IPS-NIHi7 (cell line): Measurements from ENCODE around the gene GPS1.

Experiments
- DNase-seq: peaks from one replicate; pipeline ENCODE4 v3.0.0; 2012; ENCODE audit warnings: mixed read lengths; ENCODE audit errors: extremely low spot score

GPS1 gene

DNA sequence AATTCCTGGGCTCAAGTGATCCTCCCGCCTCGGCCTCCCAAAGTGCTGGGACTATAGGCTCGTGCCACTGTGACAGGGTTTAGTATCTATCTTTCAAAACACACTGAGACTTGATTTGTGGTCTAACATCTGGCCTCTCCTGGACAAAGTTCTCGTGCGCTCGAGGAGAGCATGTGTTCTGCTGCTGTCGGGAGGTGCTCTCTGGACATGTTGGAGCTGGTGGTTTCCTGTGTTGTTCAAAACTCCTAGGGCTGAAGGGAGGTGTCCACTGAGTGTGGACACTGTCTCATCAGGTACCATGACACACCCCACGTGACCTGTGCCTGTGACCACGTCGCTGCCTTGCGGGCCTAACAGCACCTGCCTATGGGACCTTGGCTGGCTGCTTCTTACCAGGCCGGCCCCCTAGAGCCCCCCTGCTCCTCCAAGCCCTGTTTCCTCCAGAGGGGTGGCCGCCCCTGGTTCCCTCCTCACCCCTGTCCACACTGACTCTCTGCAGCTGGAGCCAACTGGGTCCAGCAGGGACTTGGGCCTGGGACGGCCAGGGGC is 5.7 kb upstream of the GPS1 start:
- DNase-seq, result no peak

DNA sequence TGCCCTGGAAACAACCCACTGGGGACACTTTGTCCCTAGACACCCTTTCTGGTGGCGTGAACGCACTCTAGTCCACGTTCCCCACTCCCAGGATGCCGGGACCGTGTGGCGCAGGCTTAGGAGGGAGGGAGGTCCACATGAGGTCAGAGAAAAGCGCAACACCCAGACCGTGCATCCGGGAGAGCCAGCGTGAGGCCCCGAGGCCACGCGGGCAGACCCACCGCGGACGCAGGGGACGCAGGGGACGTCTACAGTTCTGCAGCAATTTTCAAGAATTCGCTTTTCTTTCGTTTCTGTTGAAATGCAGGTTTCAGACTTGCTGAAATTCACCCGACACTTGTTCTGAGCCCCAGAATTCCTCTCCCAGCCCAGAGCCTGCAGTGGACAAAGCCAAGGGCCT is 4.8 kb upstream of the GPS1 start:
- DNase-seq, result no peak

GRCh38 chr17:82047379-82047778 is 4.3 kb upstream of the GPS1 start:
- DNase-seq, result no peak

DNA sequence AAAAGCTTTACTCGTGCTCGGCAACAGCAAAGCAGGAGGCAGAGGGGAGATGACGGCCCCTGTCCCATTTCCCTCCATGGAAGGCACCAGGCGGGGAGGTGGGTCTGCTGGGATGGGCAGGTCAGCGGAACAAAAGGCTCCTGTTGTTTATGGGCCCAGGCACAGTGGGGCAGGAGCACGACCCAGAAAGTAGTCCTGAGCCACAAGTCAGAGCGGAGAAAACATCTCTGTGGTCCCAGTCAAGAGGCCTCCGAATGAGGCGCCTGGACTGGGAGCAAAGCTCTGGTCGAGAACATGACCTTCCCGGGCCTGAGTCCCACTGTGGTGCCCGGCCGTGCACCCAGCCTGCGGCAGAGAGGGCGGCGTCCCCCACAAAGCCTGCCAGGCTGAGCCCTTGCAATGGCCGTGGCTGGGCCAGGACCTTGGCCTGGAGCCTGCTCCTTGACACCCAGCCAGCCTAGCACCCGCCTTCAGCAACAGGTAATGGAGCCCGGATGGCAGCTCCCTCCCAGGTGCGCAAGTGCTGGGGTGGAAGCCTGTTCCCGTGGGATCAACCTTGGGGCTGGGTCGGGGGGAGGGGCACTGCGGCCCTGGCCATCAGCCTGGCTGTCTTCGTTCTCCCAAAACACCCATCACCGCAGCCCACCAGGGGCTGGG is 3.7 kb upstream of the GPS1 start:
- DNase-seq, result no peak

DNA sequence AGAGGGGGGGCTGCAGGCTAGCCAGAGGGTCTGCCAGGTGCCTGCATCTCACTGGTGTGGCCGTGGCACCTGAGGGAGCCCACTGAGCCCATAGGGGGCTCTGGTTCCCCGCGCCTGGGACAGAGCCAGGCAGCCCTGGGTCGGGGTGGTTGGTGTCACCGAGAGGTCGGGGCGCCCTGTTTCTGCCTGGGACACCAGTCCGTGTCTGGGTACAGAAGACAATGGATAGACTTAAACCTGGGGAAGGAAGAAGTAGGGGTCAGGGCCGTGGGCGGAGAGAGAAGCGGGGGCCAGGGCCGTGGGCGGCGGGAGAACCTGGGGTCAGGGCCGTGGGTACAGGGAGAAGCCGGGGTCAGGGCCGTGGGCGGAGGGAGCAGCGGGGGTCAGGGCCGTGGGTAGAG is 3.1 kb upstream of the GPS1 start:
- no peak for DNase-seq

DNA sequence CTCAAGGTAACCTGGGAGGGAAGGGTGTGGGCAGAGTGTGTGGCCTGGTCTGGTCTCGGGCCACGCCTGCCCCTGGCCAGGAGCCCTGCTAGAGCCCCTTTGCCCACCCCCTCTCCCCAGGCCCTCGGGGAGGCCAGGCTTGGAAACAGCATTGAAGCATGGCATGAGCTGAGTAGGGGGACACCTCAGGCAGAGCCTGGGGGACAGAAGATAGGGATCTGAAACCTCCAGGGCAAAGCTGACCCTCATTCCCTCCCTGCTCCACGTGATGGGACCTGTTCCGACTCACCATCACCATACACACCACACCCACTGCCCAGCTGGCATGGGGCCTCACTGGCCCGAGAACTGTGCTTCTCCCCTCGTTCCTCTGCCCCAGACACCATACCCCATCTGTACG is 2.6 kb upstream of the GPS1 start:
- no peak for DNase-seq

GRCh38 chr17:82049521-82049971 is 2.2 kb upstream of the GPS1 start:
- DNase-seq, result no peak

DNA sequence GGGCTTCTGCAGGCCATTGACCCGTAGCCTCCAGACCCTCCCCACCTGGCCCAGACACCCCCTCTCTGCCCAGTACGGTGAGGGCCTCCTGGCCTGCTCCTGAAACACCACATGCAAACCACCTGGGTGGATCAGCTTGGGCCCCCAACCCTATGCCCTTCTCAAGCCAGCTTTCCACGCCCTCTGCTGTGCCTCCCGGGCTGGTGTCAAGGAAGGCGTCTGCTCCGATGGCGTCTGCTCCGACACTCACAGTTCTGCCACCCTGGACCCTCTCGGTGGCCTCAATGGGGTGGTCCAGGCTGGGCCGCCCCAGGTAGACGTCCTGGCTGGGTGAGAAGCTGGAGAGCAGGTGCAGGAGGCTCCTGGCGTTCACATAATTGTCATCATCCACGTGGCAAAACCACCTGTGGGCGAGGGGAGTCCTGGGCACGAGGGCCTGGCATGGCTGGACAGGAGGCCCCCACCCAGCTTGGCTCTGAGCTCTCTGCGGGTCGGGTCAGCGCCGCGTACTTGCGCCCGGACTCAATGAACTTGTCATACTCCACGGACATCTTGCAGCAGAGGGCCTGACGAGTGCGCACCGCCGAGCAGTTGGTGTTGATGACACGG is 1.4 kb upstream of the GPS1 start:
- no peak for DNase-seq

GRCh38 chr17:82050761-82051641 is 697 bp upstream of the GPS1 start:
- DNase-seq, result peak; percentile 55

GRCh38 chr17:82052638-82053059 is 951 bp downstream of the GPS1 start:
- no peak for DNase-seq

GRCh38 chr17:82053130-82053529 is 1.4 kb downstream of the GPS1 start:
- DNase-seq, result no peak

GRCh38 chr17:82053556-82054263 is 2.0 kb downstream of the GPS1 start:
- DNase-seq, result no peak

- no peak for DNase-seq
Observed at GRCh38 chr17:82054351-82055022, 2.8 kb downstream of the GPS1 start.

GRCh38 chr17:82055023-82055964 is 3.6 kb downstream of the GPS1 start:
- DNase-seq, result no peak

DNA sequence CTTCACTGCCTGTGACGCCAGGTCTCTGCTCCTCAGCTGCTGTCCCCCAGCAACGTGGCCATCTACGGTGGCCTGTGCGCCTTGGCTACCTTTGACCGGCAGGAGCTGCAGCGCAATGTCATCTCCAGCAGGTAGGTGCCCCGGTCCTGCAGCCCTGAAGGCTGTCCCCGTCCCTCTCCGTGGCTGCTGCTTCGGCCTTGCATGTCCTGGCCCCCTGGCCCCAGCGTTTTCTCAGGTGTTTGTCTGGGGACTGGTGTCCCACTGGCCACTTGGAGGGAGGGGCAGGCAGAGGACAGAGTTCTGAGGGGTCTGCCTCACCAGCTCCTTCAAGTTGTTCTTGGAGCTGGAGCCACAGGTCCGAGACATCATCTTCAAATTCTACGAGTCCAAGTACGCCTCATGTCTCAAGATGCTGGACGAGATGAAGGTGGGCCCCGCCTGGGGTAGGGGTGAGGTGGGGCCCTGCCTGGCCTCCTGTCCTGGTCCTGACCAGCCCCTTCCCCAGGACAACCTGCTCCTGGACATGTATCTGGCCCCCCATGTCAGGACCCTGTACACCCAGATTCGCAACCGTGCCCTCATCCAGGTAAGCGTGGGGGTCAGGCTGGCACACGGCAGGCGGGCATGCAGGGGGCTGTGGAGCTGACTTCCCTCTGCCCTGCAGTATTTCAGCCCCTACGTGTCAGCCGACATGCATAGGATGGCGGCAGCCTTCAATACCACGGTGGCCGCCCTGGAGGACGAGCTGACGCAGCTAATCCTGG is 4.4 kb downstream of the GPS1 start:
- DNase-seq, result no peak

DNA sequence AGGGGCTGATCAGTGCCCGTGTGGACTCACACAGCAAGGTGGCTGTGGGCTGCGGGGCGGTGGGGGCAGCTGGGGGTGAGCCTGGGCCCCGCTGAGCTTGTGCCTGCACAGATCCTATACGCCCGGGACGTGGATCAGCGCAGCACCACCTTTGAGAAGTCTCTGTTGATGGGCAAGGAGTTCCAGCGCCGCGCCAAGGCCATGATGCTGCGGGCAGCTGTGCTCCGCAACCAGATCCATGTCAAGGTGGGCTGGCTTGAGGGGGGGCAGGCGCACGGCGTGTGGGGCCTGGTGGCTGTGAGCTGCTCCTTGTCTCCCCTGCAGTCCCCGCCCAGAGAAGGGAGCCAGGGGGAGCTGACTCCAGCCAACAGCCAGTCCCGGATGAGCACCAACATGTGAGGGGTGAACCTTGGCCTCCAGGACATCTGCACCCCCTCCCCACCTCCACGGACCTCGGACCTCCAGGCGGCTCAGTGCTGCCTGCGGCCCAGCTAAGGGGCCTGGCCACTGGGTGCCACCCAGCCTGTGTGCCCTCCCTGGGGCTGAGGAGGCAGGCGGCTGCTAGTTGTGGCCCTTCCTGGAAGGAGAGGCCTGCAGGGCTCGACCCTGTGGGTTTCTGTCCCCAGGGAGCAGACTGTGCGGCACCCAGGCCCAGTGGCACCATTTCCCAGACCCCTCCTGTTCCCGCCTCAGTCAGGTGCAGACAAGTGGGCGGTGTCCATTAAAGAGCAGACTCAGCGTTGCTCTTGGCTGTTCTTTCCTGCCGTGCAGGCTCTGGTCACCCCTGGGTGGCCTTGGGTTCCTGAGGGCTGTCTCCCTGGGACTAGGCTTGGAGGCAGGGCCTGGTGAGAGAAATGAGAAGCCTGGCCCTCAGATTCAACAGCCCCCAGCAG is 5.3 kb downstream of the GPS1 start:
- no peak for DNase-seq

DNA sequence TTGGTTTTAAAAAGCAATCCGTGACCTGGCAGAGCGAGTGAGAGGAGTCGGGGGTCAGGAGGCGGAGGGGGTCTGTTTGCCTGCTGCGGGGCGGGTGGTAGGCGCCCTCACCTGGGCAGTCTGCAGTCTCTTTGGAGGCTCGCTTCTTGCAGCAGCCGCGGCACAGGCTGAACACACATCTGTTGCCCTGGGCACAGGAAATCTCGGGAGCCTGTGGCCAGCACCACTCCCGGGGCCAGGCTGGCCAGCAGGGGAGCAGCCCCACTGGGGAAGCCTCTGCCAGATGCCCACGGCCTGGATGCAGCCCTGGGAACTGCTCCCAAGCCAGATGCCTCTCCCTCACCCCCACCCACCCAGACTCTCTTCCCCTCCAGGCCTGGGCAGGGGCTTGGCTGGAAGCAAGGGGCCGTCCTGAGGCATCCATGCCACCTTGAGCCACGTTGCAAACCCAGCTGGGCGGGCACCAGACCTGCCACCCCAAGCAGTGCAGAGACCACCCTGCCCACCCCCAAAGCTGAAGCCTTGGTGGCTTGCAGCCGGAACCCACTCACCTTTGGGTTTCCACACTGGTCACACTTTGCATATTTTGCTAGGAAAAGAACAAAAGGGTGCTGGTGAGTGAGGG is 6.6 kb downstream of the GPS1 start:
- no peak for DNase-seq

- no peak for DNase-seq
Observed at GRCh38 chr17:82058855-82059249, 7.2 kb downstream of the GPS1 start.
